Esophagus squamous epithelium (tissue), 5 donors: ENCODE measurements around the gene NRG3. TPM values are rescaled to one million over a fixed set of nuclear protein-coding genes. Genes with fewer than 3 reads are reported as not detected.

ENCODE experiments used
- DNase-seq: peaks from one replicate; lab custom pipeline; 2025; lab: John Stamatoyannopoulos, UW
- H3K27ac ChIP-seq, 4 donors: fragments of 200-600 bp; sonication (generic); one replicate each; pipeline ENCODE4 v1.5.1; 2016 to 2019; ENCODE audit warnings: mild to moderate bottlenecking in 1 of 4
- H3K27me3 ChIP-seq, 4 donors: fragments of 200-600 bp; sonication (generic); 1 replicate in 3 of 4; 2 replicates in 1 of 4; pipeline versions ENCODE4 v1.5.1 to v1.6.0; 2017 to 2021; ENCODE audit warnings: antibody characterized with exemption in 1 of 4
- H3K36me3 ChIP-seq, 3 donors: fragments of 200-600 bp; sonication (generic); one replicate each; pipeline ENCODE4 v1.5.1; 2016 to 2019
- H3K4me1 ChIP-seq, 3 donors: fragments of 200-600 bp; sonication (generic); one replicate each; pipeline ENCODE4 v1.5.1; 2017 to 2019
- H3K4me3 ChIP-seq, 4 donors: fragments of 200-600 bp; sonication (generic); 1 replicate in 3 of 4; 2 replicates in 1 of 4; pipeline ENCODE4 v1.5.1; 2016 to 2019; ENCODE audit warnings: mild to moderate bottlenecking in 2 of 4, moderate library complexity in 1 of 4
- H3K9me3 ChIP-seq, 3 donors: fragments of 200-600 bp; sonication (generic); one replicate each; pipeline ENCODE4 v1.5.1; 2016 to 2019
- POLR2A ChIP-seq, 4 donors: fragments of 450-650 bp; IDR thresholded peaks; one replicate each; pipeline ENCODE4 v1.6.1; 2017; ENCODE audit warnings: antibody characterized with exemption in 4 of 4, mild to moderate bottlenecking in 4 of 4, moderate library complexity in 3 of 4
- WGBS, 2 donors: methylation state at CpG; one replicate each; pipeline ENCODE4 v1.1.5; 2018; 5-methylcytosine and 5-hydroxymethylcytosine counted together
- intact Hi-C: fragments of 100-400 bp; cut with DNase I; formaldehyde crosslinking; loops from one replicate; pipeline ENCODE4 v1.15.0; 2022
- total RNA-seq, 4 donors: library from RNA; depleted of rRNA; stranded (reverse); fragments of >200 nt; gene quantifications; one replicate each; pipeline ENCODE4 v1.1.0, GENCODE V29; 2016
- TF ChIP-seq, protein P1 (sequence below), 6 experiments: fragments of 450-650 bp in 4 of 6; fragments of 200-600 bp in 2 of 6; sonication (generic) in 2 of 6; IDR thresholded peaks; one replicate each; pipeline ENCODE4 v1.5.1; 2016 to 2019; ENCODE audit warnings: antibody characterized with exemption in 6 of 6, mild to moderate bottlenecking in 4 of 6, moderate library complexity in 4 of 6
- donor health status: DM: yes; HTN: yes; CAD: no.

Gene NRG3
- total RNA-seq, 4 donors from 2014 or later: 0.19 TPM; not detected in 3

DNA sequence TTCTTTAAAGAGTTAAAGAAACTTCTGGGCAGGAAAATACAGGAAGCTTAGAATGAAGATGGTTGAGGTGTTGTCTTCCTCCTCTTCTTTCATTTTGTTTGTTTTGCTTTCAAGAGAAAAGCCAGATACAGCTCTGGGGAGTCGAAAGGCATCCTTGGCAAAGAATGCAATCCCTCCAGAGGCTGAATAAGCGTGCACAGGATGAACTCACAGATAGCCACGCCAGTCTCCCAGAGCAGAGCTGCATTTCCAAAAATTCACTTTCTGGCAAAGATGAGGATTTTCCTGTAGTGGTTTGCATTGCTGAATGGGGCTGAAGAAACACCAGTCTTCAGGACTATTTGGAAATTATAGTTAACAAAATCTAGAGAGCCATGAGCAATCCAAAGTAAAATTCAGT, 336.4 kb downstream of the NRG3 start:
- no peaks in the 10 kb centered on the region for H3K36me3 ChIP-seq
- WGBS, 2 donors: 11 to 17% methylated on average over 3 of the region's 3 CpGs
- H3K4me1 ChIP-seq: no peaks in the 10 kb centered on the region
- intact Hi-C loops: no loop called here
- no peaks in the 10 kb centered on the region for H3K27me3 ChIP-seq
- H3K9me3 ChIP-seq: no peaks in the 10 kb centered on the region
- TF ChIP-seq POLR2A (IDR thresholded peaks at IDR 0.05): no peak
- TF ChIP-seq, protein P1, sequence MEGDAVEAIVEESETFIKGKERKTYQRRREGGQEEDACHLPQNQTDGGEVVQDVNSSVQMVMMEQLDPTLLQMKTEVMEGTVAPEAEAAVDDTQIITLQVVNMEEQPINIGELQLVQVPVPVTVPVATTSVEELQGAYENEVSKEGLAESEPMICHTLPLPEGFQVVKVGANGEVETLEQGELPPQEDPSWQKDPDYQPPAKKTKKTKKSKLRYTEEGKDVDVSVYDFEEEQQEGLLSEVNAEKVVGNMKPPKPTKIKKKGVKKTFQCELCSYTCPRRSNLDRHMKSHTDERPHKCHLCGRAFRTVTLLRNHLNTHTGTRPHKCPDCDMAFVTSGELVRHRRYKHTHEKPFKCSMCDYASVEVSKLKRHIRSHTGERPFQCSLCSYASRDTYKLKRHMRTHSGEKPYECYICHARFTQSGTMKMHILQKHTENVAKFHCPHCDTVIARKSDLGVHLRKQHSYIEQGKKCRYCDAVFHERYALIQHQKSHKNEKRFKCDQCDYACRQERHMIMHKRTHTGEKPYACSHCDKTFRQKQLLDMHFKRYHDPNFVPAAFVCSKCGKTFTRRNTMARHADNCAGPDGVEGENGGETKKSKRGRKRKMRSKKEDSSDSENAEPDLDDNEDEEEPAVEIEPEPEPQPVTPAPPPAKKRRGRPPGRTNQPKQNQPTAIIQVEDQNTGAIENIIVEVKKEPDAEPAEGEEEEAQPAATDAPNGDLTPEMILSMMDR (IDR thresholded peaks at IDR 0.05): no peak
- no peak overlapping the region for H3K4me3 ChIP-seq
- DNase-seq: no peak
- H3K27ac ChIP-seq: no peak overlapping the region

DNA sequence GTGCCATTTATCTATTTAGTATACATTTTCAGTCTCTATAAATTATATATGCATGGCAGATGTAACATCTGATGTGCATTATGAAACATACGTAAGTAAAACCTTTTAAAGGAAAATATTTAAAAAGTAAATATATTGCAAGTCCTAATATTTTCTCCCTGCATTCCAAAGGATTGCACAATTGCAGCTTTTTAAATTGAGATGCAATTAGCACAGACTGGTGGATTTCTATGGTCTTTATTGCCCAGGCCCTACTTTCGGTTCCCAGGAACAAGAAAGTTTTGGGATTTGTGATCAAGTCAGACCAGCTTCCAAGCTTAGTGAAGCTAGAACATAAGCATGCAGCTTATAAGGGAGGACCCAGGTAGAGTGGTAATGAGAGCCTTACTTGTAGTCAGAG, 337.8 kb downstream of the NRG3 start:
- Histone ChIP-seq H3K4me3 (no peak overlapping the region), H3K27ac (no peak overlapping the region), H3K27me3 (no peaks in the 10 kb centered on the region), H3K4me1 (no peaks in the 10 kb centered on the region), H3K9me3 (no peaks in the 10 kb centered on the region), H3K36me3 (no peaks in the 10 kb centered on the region)
- no peak for DNase-seq
- TF ChIP-seq, protein P1 (IDR thresholded peaks at IDR 0.05): no peak
- no peak for TF ChIP-seq POLR2A (IDR thresholded peaks at IDR 0.05)
- intact Hi-C loops: no loop called here
- 47 to 76% methylated on average over 2 of the region's 2 CpGs for WGBS, 2 donors

GRCh38 chr10:82213784-82214183, 338.8 kb downstream of the NRG3 start:
- no peak for DNase-seq
- H3K9me3 ChIP-seq: no peaks in the 10 kb centered on the region
- TF ChIP-seq POLR2A (IDR thresholded peaks at IDR 0.05): no peak
- TF ChIP-seq, protein P1 (IDR thresholded peaks at IDR 0.05): no peak
- no peaks in the 10 kb centered on the region for H3K36me3 ChIP-seq
- no peaks in the 10 kb centered on the region for H3K4me1 ChIP-seq
- no peak overlapping the region for H3K27ac ChIP-seq
- no peak overlapping the region for H3K4me3 ChIP-seq
- H3K27me3 ChIP-seq: no peaks in the 10 kb centered on the region
- whole genome bisulfite sequencing, 2 donors: 69% methylated on average over 4 to 5 of the region's 5 CpGs
- intact Hi-C loops: no loop called here

DNA sequence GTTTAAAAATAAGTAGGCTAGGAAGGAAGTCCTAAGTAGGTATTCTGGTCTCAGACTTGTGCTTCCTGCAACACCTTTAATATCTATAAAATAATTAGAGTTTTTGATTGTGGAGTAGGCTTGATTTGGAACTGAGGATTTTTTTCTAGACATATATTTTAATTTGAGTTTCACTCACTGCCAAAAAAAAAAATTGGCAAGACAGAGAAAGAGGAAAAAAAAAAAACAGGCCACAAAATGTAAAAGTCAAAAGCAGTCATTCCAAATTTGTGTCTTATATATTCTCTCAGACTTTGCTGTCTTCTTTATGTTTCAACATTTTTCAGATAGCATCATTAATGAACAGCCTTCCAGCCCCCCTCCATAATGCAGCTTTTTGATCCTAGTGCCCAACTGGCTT, 346.1 kb downstream of the NRG3 start:
- no peaks in the 10 kb centered on the region for H3K4me1 ChIP-seq
- H3K27me3 ChIP-seq: no peaks in the 10 kb centered on the region
- H3K36me3 ChIP-seq: no peaks in the 10 kb centered on the region
- no peaks in the 10 kb centered on the region for H3K9me3 ChIP-seq
- DNase-seq: no peak
- no peak overlapping the region for H3K4me3 ChIP-seq
- TF ChIP-seq POLR2A (IDR thresholded peaks at IDR 0.05): no peak
- TF ChIP-seq, protein P1 (IDR thresholded peaks at IDR 0.05): no peak
- H3K27ac ChIP-seq: no peak overlapping the region
- intact Hi-C loops: no loop called here

GRCh38 chr10:82221601-82222149, 346.7 kb downstream of the NRG3 start:
- no peaks in the 10 kb centered on the region for H3K9me3 ChIP-seq
- H3K27ac ChIP-seq: no peak overlapping the region
- TF ChIP-seq, protein P1 (IDR thresholded peaks at IDR 0.05): no peak
- no peak for TF ChIP-seq POLR2A (IDR thresholded peaks at IDR 0.05)
- H3K27me3 ChIP-seq: no peaks in the 10 kb centered on the region
- intact Hi-C loops: no loop called here
- no peak for DNase-seq
- WGBS, 2 donors: 32 to 55% methylated on average over 2 of the region's 2 CpGs
- H3K4me3 ChIP-seq: no peak overlapping the region
- H3K36me3 ChIP-seq: no peaks in the 10 kb centered on the region
- H3K4me1 ChIP-seq: no peaks in the 10 kb centered on the region
